MM.1S (cell line): Measurements from ENCODE around the gene WNT10A.

Experiments used
- DNase-seq: peaks from one replicate; pipeline ENCODE4 v3.0.0-alpha.2; 2015
- H2AFZ ChIP-seq: fragments of 300-600 bp; sonication (generic); 2 replicates; pipeline ENCODE4 v1.6.0; 2016; ENCODE audit warnings: antibody characterized with exemption, low read length
- H3F3A ChIP-seq: fragments of 300-600 bp; sonication (generic); 2 replicates; pipeline ENCODE4 v1.6.1; 2016; ENCODE audit warnings: mild to moderate bottlenecking, antibody characterized with exemption, low read length, moderate library complexity, mixed read lengths; ENCODE audit not compliant: insufficient read depth
- H3K27ac ChIP-seq: fragments of 300-600 bp; sonication (generic); 2 replicates; pipeline ENCODE4 v1.5.1; 2016; ENCODE audit warnings: mild to moderate bottlenecking, low read length
- H3K27me3 ChIP-seq: fragments of 300-600 bp; sonication (generic); replicated peaks from 2 replicates; pipeline ENCODE4 v1.6.0; 2016; ENCODE audit warnings: low read length; ENCODE audit not compliant: insufficient read depth
- H3K36me3 ChIP-seq: fragments of 300-600 bp; sonication (generic); replicated peaks from 2 replicates; pipeline ENCODE4 v1.6.1; 2016; ENCODE audit warnings: mild to moderate bottlenecking, low read length, mixed read lengths; ENCODE audit not compliant: insufficient read depth
- H3K4me1 ChIP-seq: fragments of 300-600 bp; sonication (generic); 2 replicates; pipeline ENCODE4 v1.6.1; 2016; ENCODE audit warnings: low read length, mixed read lengths
- H3K4me2 ChIP-seq: fragments of 300-600 bp; sonication (generic); 2 replicates; pipeline ENCODE4 v1.6.0; 2016; ENCODE audit warnings: low read depth, low read length
- H3K4me3 ChIP-seq: fragments of 300-600 bp; sonication (generic); 2 replicates; pipeline ENCODE4 v1.5.1; 2016; ENCODE audit warnings: low read length, mixed read lengths
- H3K79me2 ChIP-seq: fragments of 300-600 bp; sonication (generic); 2 replicates; pipeline ENCODE4 v1.6.1; 2016; ENCODE audit warnings: mixed run types, low read length, mixed read lengths
- H3K9ac ChIP-seq: fragments of 300-600 bp; sonication (generic); 2 replicates; pipeline ENCODE4 v1.6.1; 2016; ENCODE audit warnings: low read length, mixed read lengths
- H3K9me2 ChIP-seq: fragments of 300-600 bp; sonication (generic); replicated peaks from 2 replicates; pipeline ENCODE4 v1.6.1; 2016; ENCODE audit warnings: mild to moderate bottlenecking, low read length, mixed read lengths; ENCODE audit not compliant: insufficient read depth
- H3K9me3 ChIP-seq: fragments of 300-600 bp; sonication (generic); replicated peaks from 2 replicates; pipeline ENCODE4 v1.6.1; 2016; ENCODE audit warnings: mild to moderate bottlenecking, low read length, mixed read lengths; ENCODE audit not compliant: insufficient read depth
- H4K20me1 ChIP-seq: fragments of 300-600 bp; sonication (generic); 2 replicates; pipeline ENCODE4 v1.6.1; 2016; ENCODE audit warnings: mild to moderate bottlenecking, low read length, moderate library complexity, mixed read lengths; ENCODE audit not compliant: insufficient read depth
- EZH2 ChIP-seq: fragments of 300-600 bp; sonication (generic); optimal IDR thresholded peaks from 2 replicates; pipeline ENCODE3; 2017; ENCODE audit warnings: low read depth, mild to moderate bottlenecking, antibody characterized with exemption, low read length, mixed read lengths
- EZH2phosphoT487 ChIP-seq: fragments of 300-600 bp; sonication (generic); IDR thresholded peaks from 2 replicates; pipeline ENCODE4 v1.6.1; 2018; ENCODE audit warnings: antibody characterized with exemption, low read length
- TF ChIP-seq, protein P1 (sequence below): fragments of 300-600 bp; sonication (generic); IDR thresholded peaks from 2 replicates; pipeline ENCODE4 v1.5.1; 2016; ENCODE audit warnings: antibody characterized with exemption, low read length, mixed read lengths

Gene WNT10A

DNA sequence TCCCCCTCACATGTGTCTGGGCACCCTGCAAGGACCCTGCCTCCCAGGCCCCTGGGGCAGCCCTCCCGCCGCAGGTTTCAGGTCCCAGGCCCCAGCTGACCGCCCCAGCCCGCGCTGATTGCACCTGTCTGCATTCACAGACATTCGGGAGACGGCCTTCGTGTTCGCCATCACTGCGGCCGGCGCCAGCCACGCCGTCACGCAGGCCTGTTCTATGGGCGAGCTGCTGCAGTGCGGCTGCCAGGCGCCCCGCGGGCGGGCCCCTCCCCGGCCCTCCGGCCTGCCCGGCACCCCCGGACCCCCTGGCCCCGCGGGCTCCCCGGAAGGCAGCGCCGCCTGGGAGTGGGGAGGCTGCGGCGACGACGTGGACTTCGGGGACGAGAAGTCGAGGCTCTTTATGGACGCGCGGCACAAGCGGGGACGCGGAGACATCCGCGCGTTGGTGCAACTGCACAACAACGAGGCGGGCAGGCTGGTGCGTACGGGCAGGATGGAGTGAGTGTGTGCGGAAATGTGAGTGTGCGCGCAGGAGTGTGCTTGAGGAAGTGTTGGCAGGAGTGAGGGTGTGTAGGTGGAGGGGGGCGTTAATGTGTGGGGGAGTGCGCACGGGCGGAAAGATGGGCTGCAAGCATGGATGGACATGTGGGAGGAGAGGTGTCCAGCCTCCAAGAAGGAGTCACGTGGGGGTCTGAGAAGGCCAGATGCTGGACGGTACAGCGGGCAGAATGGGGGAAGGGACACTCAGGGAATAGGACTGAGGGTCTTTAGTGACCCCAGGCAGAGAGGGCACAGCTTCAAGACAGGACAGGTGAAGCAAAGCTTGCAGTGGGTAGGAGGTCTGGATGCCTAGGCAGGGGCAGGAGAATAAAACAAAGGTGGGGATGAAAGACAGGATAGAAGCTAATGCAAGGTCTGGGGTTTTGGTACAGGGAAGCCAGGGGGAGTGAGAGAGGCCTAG is 9.0 kb upstream of the WNT10A start:
- H2AFZ ChIP-seq: no peak overlapping the region
- no peak overlapping the region for H3K4me2 ChIP-seq
- H3K27me3 ChIP-seq: no peaks in the 10 kb centered on the region
- TF ChIP-seq, protein P1, sequence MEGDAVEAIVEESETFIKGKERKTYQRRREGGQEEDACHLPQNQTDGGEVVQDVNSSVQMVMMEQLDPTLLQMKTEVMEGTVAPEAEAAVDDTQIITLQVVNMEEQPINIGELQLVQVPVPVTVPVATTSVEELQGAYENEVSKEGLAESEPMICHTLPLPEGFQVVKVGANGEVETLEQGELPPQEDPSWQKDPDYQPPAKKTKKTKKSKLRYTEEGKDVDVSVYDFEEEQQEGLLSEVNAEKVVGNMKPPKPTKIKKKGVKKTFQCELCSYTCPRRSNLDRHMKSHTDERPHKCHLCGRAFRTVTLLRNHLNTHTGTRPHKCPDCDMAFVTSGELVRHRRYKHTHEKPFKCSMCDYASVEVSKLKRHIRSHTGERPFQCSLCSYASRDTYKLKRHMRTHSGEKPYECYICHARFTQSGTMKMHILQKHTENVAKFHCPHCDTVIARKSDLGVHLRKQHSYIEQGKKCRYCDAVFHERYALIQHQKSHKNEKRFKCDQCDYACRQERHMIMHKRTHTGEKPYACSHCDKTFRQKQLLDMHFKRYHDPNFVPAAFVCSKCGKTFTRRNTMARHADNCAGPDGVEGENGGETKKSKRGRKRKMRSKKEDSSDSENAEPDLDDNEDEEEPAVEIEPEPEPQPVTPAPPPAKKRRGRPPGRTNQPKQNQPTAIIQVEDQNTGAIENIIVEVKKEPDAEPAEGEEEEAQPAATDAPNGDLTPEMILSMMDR: no peak
- no peak for TF ChIP-seq EZH2phosphoT487
- TF ChIP-seq EZH2: no peak
- no peak overlapping the region for H3K27ac ChIP-seq
- H3K9ac ChIP-seq: no peak overlapping the region
- no peaks in the 10 kb centered on the region for H4K20me1 ChIP-seq
- no peaks in the 10 kb centered on the region for H3K79me2 ChIP-seq
- no peaks in the 10 kb centered on the region for H3F3A ChIP-seq
- no peak overlapping the region for H3K4me3 ChIP-seq
- no peak for DNase-seq
- no peaks in the 10 kb centered on the region for H3K36me3 ChIP-seq
- H3K4me1 ChIP-seq: peaks cover 3% of the 10 kb centered on the region
- H3K9me2 ChIP-seq: no peaks in the 10 kb centered on the region
- H3K9me3 ChIP-seq: no peaks in the 10 kb centered on the region

DNA sequence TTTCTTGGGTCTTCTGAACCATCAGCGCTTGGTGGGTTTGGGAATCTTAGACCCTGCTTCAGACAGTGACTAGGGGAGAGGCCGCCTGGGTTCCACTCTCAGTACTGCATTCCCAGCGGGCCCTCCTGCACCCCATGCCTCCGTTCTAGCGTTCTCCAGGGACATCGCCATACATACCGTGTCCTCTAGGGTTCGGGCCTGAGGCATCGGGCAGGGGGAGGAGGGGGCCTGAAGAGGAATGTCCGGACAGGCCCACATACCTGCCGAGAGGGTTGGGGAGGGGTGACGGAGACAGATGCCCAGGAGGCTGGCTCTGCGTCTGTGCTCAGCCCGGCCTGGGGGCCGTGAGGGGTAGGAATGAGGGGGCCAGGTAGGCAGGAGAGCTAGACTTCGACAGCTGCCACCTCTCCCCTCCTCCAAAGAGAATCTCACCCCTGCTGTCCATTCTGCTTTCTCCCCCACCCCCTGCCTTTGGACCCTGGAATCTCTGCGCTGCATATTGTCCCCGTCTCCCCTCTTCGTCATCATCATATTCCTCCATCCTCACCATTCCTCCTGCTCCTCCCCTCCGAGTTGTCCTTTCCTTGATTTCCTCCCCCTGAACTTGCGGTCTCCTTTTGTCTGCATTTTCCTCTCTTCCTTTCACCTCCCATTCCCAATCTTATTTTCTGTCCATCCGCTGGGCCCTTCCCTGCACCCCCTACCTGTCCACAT is 7.8 kb upstream of the WNT10A start:
- no peaks in the 10 kb centered on the region for H3K27me3 ChIP-seq
- H3K4me2 ChIP-seq: no peak overlapping the region
- no peaks in the 10 kb centered on the region for H3K36me3 ChIP-seq
- TF ChIP-seq, protein P1: no peak
- TF ChIP-seq EZH2phosphoT487 (no peak), EZH2 (no peak)
- H3K9me2 ChIP-seq: no peaks in the 10 kb centered on the region
- H3K9me3 ChIP-seq: no peaks in the 10 kb centered on the region
- no peak for DNase-seq
- no peak overlapping the region for H3K27ac ChIP-seq
- no peaks in the 10 kb centered on the region for H3F3A ChIP-seq
- no peak overlapping the region for H2AFZ ChIP-seq
- no peaks in the 10 kb centered on the region for H3K79me2 ChIP-seq
- H4K20me1 ChIP-seq: no peaks in the 10 kb centered on the region
- no peak overlapping the region for H3K4me3 ChIP-seq
- H3K9ac ChIP-seq: no peak overlapping the region
- peaks cover 15% of the 10 kb centered on the region for H3K4me1 ChIP-seq

DNA sequence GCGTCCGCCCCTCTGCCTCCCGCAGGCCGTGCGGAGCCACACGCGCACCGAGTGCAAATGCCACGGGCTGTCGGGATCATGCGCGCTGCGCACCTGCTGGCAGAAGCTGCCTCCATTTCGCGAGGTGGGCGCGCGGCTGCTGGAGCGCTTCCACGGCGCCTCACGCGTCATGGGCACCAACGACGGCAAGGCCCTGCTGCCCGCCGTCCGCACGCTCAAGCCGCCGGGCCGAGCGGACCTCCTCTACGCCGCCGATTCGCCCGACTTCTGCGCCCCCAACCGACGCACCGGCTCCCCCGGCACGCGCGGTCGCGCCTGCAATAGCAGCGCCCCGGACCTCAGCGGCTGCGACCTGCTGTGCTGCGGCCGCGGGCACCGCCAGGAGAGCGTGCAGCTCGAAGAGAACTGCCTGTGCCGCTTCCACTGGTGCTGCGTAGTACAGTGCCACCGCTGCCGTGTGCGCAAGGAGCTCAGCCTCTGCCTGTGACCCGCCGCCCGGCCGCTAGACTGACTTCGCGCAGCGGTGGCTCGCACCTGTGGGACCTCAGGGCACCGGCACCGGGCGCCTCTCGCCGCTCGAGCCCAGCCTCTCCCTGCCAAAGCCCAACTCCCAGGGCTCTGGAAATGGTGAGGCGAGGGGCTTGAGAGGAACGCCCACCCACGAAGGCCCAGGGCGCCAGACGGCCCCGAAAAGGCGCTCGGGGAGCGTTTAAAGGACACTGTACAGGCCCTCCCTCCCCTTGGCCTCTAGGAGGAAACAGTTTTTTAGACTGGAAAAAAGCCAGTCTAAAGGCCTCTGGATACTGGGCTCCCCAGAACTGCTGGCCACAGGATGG is 7.1 kb upstream of the WNT10A start:
- DNase-seq: no peak
- H3K36me3 ChIP-seq: no peaks in the 10 kb centered on the region
- H3K9me2 ChIP-seq: no peaks in the 10 kb centered on the region
- peaks cover 23% of the 10 kb centered on the region for H3K4me1 ChIP-seq
- H3K27me3 ChIP-seq: no peaks in the 10 kb centered on the region
- no peak overlapping the region for H3K27ac ChIP-seq
- TF ChIP-seq EZH2 (no peak), EZH2phosphoT487 (no peak)
- TF ChIP-seq, protein P1: no peak
- H3K79me2 ChIP-seq: no peaks in the 10 kb centered on the region
- no peak overlapping the region for H3K9ac ChIP-seq
- H2AFZ ChIP-seq: no peak overlapping the region
- H3K4me2 ChIP-seq: no peak overlapping the region
- peaks cover 3% of the 10 kb centered on the region; the same call in 1 of the 2 replicates for H3F3A ChIP-seq
- H3K4me3 ChIP-seq: no peak overlapping the region
- H4K20me1 ChIP-seq: no peaks in the 10 kb centered on the region
- H3K9me3 ChIP-seq: no peaks in the 10 kb centered on the region
